SK-N-SH treated with all-trans-retinoic acid at 6 μM for 48 hours (cell line): ENCODE data around the gene HCFC2.

ENCODE experiments used
- ATAC-seq: fragments of 200-7000 bp; cut with Tn5 transposase; 3 replicates; pipeline ENCODE4 v1.9.1; 2020; ENCODE audit warnings: mild to moderate bottlenecking, moderate library complexity
- ARNTL ChIP-seq: fragments of 450-650 bp; formaldehyde crosslinking; IDR thresholded peaks from 2 replicates; pipeline ENCODE4 v1.5.0; 2020; ENCODE audit warnings: low read depth, mild to moderate bottlenecking, moderate library complexity, borderline replicate concordance
- BACH2 ChIP-seq: fragments of 250-450 bp; sonication (Bioruptor Pico); IDR thresholded peaks from 2 replicates; pipeline ENCODE4 v1.9.0; 2021; ENCODE audit warnings: mild to moderate bottlenecking, borderline replicate concordance
- CSDC2 ChIP-seq: fragments of 250-450 bp; sonication (Bioruptor Pico); IDR thresholded peaks from 2 replicates; pipeline ENCODE4 v1.5.0; 2020; ENCODE audit warnings: mild to moderate bottlenecking, moderate library complexity
- ESRRG ChIP-seq: fragments of 250-450 bp; sonication (Bioruptor Pico); IDR thresholded peaks from 2 replicates; pipeline ENCODE4 v1.6.1; 2021; ENCODE audit warnings: mild to moderate bottlenecking
- ISL1 ChIP-seq: fragments of 250-450 bp; sonication (Bioruptor Pico); IDR thresholded peaks from 2 replicates; pipeline ENCODE4 v2.1.2; 2022; ENCODE audit warnings: mild to moderate bottlenecking, moderate library complexity
- OSR1 ChIP-seq: fragments of 250-450 bp; sonication (Bioruptor Pico); IDR thresholded peaks from 2 replicates; pipeline ENCODE4 v1.8.0; 2022; ENCODE audit warnings: moderate library complexity, mild to moderate bottlenecking, inconsistent platforms
- PPARA ChIP-seq: fragments of 250-450 bp; sonication (Bioruptor Pico); IDR thresholded peaks from 2 replicates; pipeline ENCODE4 v1.5.0; 2020; ENCODE audit warnings: mild to moderate bottlenecking, borderline replicate concordance
- RARB ChIP-seq: fragments of 250-450 bp; sonication (Bioruptor Pico); IDR thresholded peaks from 2 replicates; pipeline ENCODE4 v1.8.0; 2021; ENCODE audit warnings: mild to moderate bottlenecking, moderate library complexity
- SNAI2 ChIP-seq: fragments of 250-450 bp; sonication (Bioruptor Pico); IDR thresholded peaks from 2 replicates; pipeline ENCODE4 v1.5.0; 2020; ENCODE audit warnings: mild to moderate bottlenecking, moderate library complexity
- TCF4 ChIP-seq: fragments of 250-450 bp; sonication (Bioruptor Pico); IDR thresholded peaks from 2 replicates; pipeline ENCODE4 v1.8.0; 2021; ENCODE audit warnings: mild to moderate bottlenecking, moderate library complexity, borderline replicate concordance
- TOX ChIP-seq: fragments of 250-450 bp; sonication (Bioruptor Pico); IDR thresholded peaks from 2 replicates; pipeline ENCODE4 v1.8.0; 2021; ENCODE audit warnings: mild to moderate bottlenecking, moderate library complexity, borderline replicate concordance
- ZC3H10 ChIP-seq: fragments of 250-450 bp; sonication (Bioruptor Pico); IDR thresholded peaks from 2 replicates; pipeline ENCODE4 v1.5.1; 2021; ENCODE audit warnings: mild to moderate bottlenecking, moderate library complexity
- ZFP3 ChIP-seq: fragments of 250-450 bp; sonication (Bioruptor Pico); IDR thresholded peaks from 2 replicates; pipeline ENCODE4 v1.5.0; 2020; ENCODE audit warnings: mild to moderate bottlenecking, moderate library complexity
- ZFP30 ChIP-seq: fragments of 450-650 bp; formaldehyde crosslinking; IDR thresholded peaks from 2 replicates; pipeline ENCODE4 v1.5.0; 2022; ENCODE audit warnings: mild to moderate bottlenecking, moderate library complexity
- ZNF565 ChIP-seq: fragments of 450-650 bp; formaldehyde crosslinking; conservative IDR thresholded peaks from 2 replicates; pipeline ENCODE4 v1.5.0; 2020; ENCODE audit warnings: low read depth, mild to moderate bottlenecking, moderate library complexity
- ZNF70 ChIP-seq: fragments of 450-650 bp; formaldehyde crosslinking; IDR thresholded peaks from 2 replicates; pipeline ENCODE4 v1.5.0; 2020; ENCODE audit warnings: mild to moderate bottlenecking, moderate library complexity
- ZNF8 ChIP-seq: fragments of 450-650 bp; formaldehyde crosslinking; IDR thresholded peaks from 2 replicates; pipeline ENCODE4 v1.5.0; 2020; ENCODE audit warnings: mild to moderate bottlenecking, moderate library complexity
- TF ChIP-seq, protein P1 (sequence below): fragments of 250-450 bp; sonication (Bioruptor Pico); IDR thresholded peaks from 2 replicates; pipeline ENCODE4 v1.5.1; 2020; ENCODE audit warnings: low read depth, mild to moderate bottlenecking, moderate library complexity
- TF ChIP-seq, protein P2 (sequence below): fragments of 250-450 bp; sonication (Bioruptor Pico); IDR thresholded peaks from 2 replicates; pipeline ENCODE4 v1.5.1; 2021; ENCODE audit warnings: mild to moderate bottlenecking, moderate library complexity
- TF ChIP-seq, protein P3 (sequence below): fragments of 250-450 bp; sonication (Bioruptor Pico); IDR thresholded peaks from 2 replicates; pipeline ENCODE4 v1.5.0; 2020; ENCODE audit warnings: mild to moderate bottlenecking, moderate library complexity
- TF ChIP-seq, protein P4 (sequence below): fragments of 250-450 bp; sonication (Bioruptor Pico); IDR thresholded peaks from 2 replicates; pipeline ENCODE4 v1.8.0; 2021; ENCODE audit warnings: low read depth, mild to moderate bottlenecking, moderate library complexity, borderline replicate concordance

The HCFC2 gene

DNA sequence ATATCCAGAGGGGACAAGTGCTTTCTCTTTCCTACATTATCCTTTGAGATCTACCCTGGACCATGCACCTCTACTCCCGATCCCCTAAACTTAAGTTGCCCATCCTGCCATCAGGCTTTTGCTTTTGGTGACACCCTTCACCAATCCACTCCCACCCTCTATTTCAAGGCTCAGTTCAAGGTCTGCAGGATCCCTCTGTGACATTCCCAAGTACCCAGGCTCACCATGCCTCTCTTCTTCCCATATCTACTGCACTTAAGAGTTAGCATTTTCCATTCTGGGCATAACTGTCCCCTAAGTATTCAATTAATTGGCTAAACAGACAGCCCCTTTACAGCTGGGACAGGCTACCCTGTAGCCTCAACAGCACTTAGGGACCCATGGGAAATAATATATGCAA lies 70.6 kb downstream of the HCFC2 start:
- TF ChIP-seq ZNF70 (CRISPR knock-in tag): no peak
- no peak for TF ChIP-seq ARNTL (CRISPR knock-in tag)
- TF ChIP-seq PPARA (CRISPR knock-in tag): no peak
- no peak for TF ChIP-seq ESRRG (CRISPR knock-in tag)
- no peak for TF ChIP-seq ZC3H10
- TF ChIP-seq, protein P1, sequence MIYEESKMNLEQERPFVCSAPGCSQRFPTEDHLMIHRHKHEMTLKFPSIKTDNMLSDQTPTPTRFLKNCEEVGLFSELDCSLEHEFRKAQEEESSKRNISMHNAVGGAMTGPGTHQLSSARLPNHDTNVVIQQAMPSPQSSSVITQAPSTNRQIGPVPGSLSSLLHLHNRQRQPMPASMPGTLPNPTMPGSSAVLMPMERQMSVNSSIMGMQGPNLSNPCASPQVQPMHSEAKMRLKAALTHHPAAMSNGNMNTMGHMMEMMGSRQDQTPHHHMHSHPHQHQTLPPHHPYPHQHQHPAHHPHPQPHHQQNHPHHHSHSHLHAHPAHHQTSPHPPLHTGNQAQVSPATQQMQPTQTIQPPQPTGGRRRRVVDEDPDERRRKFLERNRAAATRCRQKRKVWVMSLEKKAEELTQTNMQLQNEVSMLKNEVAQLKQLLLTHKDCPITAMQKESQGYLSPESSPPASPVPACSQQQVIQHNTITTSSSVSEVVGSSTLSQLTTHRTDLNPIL (CRISPR knock-in tag): no peak
- TF ChIP-seq, protein P2, sequence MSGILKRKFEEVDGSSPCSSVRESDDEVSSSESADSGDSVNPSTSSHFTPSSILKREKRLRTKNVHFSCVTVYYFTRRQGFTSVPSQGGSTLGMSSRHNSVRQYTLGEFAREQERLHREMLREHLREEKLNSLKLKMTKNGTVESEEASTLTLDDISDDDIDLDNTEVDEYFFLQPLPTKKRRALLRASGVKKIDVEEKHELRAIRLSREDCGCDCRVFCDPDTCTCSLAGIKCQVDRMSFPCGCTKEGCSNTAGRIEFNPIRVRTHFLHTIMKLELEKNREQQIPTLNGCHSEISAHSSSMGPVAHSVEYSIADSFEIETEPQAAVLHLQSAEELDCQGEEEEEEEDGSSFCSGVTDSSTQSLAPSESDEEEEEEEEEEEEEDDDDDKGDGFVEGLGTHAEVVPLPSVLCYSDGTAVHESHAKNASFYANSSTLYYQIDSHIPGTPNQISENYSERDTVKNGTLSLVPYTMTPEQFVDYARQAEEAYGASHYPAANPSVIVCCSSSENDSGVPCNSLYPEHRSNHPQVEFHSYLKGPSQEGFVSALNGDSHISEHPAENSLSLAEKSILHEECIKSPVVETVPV (CRISPR knock-in tag): no peak
- TF ChIP-seq ISL1 (CRISPR knock-in tag): no peak
- TF ChIP-seq, protein P3, sequence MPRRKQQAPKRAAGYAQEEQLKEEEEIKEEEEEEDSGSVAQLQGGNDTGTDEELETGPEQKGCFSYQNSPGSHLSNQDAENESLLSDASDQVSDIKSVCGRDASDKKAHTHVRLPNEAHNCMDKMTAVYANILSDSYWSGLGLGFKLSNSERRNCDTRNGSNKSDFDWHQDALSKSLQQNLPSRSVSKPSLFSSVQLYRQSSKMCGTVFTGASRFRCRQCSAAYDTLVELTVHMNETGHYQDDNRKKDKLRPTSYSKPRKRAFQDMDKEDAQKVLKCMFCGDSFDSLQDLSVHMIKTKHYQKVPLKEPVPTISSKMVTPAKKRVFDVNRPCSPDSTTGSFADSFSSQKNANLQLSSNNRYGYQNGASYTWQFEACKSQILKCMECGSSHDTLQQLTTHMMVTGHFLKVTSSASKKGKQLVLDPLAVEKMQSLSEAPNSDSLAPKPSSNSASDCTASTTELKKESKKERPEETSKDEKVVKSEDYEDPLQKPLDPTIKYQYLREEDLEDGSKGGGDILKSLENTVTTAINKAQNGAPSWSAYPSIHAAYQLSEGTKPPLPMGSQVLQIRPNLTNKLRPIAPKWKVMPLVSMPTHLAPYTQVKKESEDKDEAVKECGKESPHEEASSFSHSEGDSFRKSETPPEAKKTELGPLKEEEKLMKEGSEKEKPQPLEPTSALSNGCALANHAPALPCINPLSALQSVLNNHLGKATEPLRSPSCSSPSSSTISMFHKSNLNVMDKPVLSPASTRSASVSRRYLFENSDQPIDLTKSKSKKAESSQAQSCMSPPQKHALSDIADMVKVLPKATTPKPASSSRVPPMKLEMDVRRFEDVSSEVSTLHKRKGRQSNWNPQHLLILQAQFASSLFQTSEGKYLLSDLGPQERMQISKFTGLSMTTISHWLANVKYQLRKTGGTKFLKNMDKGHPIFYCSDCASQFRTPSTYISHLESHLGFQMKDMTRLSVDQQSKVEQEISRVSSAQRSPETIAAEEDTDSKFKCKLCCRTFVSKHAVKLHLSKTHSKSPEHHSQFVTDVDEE (CRISPR knock-in tag): no peak
- TF ChIP-seq RARB: no peak
- TF ChIP-seq, protein P4, sequence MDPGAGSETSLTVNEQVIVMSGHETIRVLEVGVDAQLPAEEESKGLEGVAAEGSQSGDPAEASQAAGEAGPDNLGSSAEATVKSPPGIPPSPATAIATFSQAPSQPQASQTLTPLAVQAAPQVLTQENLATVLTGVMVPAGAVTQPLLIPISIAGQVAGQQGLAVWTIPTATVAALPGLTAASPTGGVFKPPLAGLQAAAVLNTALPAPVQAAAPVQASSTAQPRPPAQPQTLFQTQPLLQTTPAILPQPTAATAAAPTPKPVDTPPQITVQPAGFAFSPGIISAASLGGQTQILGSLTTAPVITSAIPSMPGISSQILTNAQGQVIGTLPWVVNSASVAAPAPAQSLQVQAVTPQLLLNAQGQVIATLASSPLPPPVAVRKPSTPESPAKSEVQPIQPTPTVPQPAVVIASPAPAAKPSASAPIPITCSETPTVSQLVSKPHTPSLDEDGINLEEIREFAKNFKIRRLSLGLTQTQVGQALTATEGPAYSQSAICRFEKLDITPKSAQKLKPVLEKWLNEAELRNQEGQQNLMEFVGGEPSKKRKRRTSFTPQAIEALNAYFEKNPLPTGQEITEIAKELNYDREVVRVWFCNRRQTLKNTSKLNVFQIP (CRISPR knock-in tag): no peak
- TF ChIP-seq SNAI2 (CRISPR knock-in tag): no peak
- ATAC-seq: no peak

DNA sequence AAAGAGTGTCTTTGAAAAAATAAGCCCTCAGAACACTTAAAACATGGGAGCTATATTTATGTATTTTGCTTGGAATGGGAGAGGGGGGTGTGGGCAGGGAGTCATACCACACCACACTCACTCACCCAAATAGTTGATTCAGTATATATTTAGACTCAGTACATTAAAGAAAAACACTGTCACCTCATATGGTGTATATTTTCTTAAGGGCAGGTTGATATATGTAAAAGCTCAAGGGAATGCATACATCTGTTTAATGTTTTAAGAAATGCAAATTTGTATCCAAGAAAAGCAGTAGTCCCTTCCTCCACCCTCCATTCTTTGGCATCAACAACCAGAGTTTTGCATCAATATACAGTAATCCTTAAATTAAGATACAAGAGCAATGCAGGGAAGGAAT lies 72.2 kb downstream of the HCFC2 start:
- TF ChIP-seq BACH2 (CRISPR knock-in tag): no peak
- TF ChIP-seq, protein P4 (CRISPR knock-in tag): no peak
- no peak for TF ChIP-seq TCF4
- TF ChIP-seq, protein P3 (CRISPR knock-in tag): no peak
- TF ChIP-seq ZFP3: no peak
- no peak for TF ChIP-seq ZNF8 (CRISPR knock-in tag)
- no peak for TF ChIP-seq ZC3H10
- TF ChIP-seq ZNF565 (CRISPR knock-in tag): no peak
- TF ChIP-seq, protein P1 (CRISPR knock-in tag): no peak
- TF ChIP-seq ZNF70 (CRISPR knock-in tag): no peak
- TF ChIP-seq CSDC2 (CRISPR knock-in tag): no peak
- no peak for TF ChIP-seq PPARA (CRISPR knock-in tag)
- no peak for TF ChIP-seq OSR1
- no peak for TF ChIP-seq TOX (CRISPR knock-in tag)
- TF ChIP-seq ISL1 (CRISPR knock-in tag): no peak
- TF ChIP-seq RARB: no peak
- no peak for TF ChIP-seq ARNTL (CRISPR knock-in tag)
- no peak for TF ChIP-seq ZFP30 (CRISPR knock-in tag)

More for the DNA sequence above, 72.2 kb downstream of the HCFC2 start:
- ATAC-seq: no peak
